HPDE6-E6E7 (cell line): ENCODE data around the gene TSPAN16.
"Not testable (repeated sequence)": the region's sequence is repeated elsewhere in the genome, so short reads cannot be mapped to it uniquely, and the experiment has no call there.

Source experiments
- DNase-seq: peaks from one replicate; pipeline ENCODE4 v3.0.0; 2011; ENCODE audit warnings: missing footprints; ENCODE audit errors: extremely low spot score

The TSPAN16 gene

DNA sequence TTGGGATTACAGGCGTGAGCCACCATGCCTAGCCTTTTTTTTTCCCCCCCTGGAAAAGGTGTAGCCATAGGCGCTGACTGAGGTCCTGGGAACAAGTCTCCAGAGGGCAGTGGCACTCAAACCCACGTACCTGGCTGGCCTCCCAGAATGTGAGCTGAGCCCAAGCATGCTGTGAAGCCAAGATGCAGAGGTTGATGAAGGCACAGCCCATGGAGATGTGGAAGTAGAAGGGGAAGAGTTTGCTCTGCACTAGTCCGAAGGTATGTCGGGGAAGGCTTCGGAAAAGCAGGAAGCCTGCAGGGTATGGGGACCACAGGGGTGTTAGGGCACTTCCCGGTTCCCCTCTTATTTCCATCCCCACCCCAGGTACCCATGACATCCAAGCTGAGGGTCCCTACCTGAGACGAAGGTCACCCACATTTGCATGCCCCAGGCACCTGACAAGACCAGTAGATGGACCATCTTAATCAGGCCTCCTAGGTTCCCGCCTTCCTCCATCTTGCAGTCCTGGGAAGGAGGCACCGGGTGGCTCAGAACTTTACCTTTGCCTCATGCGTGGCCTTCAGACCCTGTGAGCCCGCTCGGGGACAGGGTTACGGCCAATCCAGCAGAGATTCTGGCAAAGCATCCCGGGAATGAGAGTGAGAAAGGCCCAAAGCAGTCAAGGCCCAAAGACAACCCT is 49.3 kb downstream of the TSPAN16 start:
- DNase-seq: no peak

DNA sequence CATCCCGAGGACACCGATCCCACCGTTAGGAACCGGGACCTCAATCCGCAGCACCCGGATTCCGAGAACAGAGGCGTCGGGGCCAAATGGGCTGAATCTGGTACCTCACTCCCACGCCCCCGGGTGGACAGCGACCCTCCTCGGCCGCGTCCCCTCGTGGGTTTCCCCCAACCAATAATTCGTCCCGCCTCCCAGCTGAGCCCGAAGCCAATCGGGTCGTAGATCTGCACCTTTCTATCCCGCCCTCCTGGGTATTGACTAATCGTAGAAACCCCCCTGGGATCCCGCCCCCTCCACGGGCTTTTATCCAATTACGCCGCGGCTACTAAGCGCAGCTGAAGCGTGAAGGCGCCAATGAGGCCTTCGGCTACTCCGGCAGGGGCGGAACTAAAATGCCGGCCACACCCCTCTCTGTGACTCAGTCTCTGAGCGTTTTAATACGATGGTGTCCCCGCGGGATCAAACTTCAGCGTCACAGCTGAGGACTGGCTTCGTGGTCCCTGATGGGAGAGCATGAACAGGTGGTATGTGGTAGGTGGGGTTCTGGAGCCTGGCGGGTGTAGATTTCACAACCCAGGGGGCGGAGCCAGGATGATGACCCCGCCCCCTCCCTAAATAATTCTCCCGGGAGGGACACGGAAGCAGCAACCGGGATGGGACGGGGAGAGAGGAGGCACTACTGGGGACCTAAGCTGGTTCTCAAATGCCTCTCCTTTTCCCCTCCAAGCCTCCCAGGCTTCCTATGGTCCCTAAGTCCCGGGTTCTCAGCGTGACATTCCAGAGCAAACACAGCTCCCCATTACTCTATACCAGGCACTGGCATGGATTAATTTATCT is 50.4 kb downstream of the TSPAN16 start, which contains the start of the genes CCDC159 and TMEM205:
Gene CCDC159, plus strand, starts transcription at position 416 of the 837 bp plus-strand sequence. Its CDS starts 88 bp downstream, at position 504.
Gene TMEM205, minus strand, starts transcription at position 165 of the 837 bp plus-strand sequence. CDS start 649 bp downstream, outside the sequence.
- peak; percentile 97 for DNase-seq

DNA sequence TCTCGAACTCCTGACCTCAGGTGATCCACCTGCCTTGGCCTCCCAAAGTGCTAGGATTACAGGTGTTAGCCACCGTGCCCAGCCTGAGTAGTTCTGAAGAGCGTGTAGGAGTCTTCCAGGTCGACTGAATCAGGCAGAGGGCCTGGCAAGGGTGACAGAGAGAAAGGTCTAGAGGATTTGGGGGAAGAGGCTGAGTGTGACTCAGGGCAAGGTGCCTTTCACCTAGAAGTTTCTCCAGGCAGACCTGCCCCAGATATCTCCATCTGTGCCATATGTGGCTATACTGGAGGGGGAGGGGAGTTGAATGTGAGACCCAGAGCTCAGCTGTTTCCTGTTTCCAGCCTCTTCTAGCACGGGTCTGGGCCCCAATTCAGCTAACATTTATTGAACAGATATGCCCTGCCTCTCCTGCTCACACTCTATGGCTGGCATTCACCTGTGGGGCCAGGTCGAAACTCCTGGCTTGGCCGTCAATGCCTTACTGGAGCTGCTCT is 51.6 kb downstream of the TSPAN16 start:
- no peak for DNase-seq

DNA sequence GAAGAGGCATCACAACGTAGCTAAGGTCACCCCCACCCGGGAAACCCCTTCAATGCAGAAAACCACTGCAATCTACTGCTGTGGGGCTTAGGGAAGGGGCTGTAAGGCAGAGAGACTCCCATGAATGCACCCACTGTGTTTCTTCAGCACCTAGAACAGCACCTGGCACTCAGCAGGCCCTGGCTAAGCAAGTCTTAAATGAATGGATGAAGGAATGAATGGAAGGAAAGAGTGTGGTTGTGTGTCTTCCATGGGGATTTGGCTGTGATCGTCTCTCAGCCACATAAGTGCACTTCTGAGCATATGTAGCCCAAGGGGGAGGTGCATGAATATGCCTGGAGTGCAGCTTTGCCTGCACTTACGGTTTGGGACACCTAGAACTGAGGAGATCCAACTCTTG is 53.2 kb downstream of the TSPAN16 start:
- no peak for DNase-seq

DNA sequence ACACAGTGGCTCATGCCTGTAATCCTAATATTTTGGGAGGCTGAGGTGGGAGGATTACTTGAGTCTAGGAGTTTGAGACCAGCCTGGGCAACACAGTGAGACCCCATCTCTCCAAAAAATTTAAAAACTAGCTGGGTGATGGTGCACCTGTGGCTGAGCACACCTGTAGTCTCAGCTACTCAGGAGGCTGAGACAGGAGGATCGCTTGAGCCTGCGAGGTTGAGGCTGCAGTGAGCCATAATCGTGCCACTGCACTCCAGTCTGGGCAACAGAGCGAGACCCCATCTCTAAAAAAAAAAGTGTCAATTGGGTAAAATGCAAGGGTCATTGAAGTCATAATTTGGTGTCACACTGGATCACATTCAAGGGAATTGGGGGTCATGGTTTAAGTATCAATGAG is 58.1 kb downstream of the TSPAN16 start:
- DNase-seq: not testable (repeated sequence)

DNA sequence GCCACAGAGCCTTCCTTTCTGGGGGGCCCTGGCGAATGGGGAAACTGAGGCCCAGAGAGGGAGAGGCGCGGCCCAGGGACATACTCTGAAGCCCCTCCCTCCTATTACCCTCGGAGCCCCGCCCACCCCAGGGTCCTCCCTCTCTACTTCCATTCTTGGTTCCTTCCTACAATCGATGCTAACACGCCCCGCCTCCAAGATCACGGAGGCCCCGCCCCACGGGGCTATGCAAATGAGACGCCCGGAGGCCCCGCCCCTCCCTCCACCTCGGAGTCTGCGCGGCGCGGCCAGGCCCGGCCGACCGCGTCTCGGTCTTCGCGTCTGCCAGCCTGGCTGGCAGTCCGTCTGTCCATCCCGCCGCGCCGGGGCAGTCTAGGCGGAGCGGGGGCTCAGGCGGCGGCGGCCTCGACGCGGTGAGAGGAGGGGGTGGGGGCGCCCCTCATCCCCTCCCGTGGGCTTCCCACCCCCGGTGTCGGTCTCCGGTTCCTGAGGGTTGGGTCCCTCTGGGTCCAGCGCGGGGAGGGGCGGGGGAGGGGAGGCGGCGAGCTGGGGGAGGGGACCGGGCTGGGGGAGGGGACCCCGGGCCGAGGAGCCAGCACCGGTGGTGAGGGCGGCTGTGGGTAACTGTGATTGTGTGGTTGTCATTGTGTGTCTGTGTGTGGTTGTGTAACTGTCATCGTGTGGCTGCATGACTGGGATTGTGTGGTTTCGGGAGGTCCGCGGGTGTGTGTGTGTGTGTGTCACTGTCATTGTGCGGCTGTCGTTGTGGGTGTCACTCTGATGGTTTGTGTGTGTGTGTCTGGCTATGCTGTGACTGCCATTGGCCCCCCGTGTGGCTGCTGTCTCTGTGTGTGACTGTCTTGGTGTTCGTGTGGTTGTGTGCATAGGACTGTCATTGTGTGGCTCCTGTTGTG is 59.5 kb downstream of the TSPAN16 start, which contains the start of gene PLPPR2:
Gene PLPPR2, plus strand, starts transcription at position 273 of the 914 bp plus-strand sequence. CDS start 2,242 bp downstream, outside the sequence.
- DNase-seq: peak; percentile 79

DNA sequence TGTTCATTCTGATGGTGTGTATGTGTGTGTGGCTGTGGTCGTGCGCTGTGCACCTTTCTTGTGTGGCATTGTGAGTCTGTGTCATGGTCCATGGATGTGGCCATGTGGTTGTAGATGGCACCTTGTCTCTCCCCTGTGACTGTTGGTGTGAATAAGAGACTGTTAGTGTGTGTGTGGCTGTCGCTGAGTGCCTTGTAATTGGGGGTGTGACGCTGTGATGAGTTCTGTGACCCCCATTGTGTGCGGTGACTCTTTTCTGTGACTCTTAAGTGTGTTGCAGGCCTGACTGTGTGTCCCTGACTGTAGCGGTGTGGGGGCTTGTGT is 60.1 kb downstream of the TSPAN16 start:
- no peak for DNase-seq

DNA sequence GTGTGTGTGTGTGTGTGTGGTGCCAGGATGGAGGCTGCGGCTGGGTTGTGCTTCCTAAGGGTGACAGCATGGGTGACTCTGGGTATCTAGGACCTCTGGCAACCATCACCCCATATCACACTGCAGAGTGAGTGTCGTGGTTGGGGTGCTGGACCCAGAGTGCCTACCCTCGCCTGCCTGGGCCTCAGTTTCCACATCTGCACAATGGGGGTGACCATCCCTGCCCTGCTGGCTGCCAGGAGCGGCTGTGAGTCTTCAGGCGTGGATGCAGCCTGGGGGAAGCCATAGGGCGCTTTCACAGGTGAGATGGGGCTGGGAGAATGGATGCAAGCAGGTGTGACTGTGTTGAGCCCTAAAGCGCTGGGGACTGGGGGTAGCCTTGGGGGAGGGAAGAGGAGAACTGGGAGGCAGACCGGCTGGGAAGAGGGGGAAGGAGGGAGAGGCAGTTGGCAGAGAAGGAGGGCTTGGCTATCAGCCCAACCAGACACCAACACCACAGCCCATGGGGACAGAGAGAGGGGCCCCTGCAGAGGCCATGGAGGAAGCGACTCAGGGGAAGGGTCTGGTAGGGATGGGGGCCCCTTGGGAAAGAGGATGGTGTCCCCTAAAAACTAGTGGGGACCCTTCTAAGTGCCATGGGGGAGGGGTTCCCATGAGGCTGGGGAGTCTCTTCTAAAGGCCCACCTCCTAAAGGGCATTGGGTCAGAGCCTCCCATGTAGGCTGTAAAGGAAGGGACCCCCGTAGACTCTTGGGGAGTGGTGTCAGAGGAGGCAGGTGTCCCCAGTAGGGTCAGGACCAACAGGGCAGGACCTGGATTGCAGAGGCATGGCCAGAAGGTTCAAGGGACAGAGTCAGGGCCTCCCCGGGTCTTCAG is 61.0 kb downstream of the TSPAN16 start:
- DNase-seq: no peak

DNA sequence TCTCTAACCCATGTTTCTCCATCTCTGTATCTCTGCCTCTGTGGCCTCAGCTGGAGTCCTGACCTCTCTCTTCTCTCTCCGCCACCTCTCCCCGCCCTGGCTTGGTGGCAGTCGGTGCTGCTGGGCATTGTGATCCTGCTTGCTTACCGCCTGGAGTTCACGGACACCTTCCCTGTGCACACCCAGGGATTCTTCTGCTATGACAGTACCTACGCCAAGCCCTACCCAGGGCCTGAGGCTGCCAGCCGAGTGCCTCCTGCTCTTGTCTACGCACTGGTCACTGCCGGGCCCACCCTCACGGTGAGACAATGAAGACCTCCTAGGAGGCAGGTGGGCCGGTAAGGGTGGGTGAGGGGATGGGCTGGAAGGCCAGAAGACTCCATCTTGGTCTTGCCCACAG is 63.5 kb downstream of the TSPAN16 start:
- DNase-seq: peak; percentile 61

DNA sequence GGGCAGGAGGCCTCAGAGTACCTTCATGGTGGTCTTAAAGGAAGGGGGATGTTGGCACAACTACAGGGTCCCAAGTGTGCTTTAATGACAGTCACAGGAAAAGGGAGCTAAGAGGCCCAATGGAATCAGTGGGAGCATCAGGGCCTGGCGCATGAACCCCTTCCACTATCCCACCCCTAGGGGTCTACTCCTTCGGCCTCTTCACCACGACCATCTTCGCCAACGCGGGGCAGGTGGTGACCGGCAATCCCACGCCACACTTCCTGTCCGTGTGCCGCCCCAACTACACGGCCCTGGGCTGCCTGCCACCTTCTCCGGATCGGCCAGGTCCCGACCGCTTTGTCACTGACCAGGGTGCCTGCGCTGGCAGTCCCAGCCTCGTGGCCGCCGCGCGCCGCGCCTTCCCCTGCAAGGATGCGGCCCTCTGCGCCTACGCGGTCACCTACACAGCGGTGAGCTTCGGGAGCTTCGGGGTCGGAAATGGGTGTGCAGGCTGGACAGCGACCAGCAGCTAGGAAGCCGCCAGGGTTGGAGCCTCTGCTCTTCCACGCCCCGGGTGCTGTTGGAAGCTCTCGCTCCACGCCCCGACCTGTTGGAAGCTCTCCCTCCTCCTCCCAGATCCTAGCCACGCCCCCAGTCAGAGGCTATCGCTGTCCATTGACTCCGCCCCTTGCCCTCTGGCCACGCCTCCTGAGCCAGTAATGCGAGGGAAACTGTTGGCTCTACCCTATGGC is 65.2 kb downstream of the TSPAN16 start:
- DNase-seq: peak; percentile 38

DNA sequence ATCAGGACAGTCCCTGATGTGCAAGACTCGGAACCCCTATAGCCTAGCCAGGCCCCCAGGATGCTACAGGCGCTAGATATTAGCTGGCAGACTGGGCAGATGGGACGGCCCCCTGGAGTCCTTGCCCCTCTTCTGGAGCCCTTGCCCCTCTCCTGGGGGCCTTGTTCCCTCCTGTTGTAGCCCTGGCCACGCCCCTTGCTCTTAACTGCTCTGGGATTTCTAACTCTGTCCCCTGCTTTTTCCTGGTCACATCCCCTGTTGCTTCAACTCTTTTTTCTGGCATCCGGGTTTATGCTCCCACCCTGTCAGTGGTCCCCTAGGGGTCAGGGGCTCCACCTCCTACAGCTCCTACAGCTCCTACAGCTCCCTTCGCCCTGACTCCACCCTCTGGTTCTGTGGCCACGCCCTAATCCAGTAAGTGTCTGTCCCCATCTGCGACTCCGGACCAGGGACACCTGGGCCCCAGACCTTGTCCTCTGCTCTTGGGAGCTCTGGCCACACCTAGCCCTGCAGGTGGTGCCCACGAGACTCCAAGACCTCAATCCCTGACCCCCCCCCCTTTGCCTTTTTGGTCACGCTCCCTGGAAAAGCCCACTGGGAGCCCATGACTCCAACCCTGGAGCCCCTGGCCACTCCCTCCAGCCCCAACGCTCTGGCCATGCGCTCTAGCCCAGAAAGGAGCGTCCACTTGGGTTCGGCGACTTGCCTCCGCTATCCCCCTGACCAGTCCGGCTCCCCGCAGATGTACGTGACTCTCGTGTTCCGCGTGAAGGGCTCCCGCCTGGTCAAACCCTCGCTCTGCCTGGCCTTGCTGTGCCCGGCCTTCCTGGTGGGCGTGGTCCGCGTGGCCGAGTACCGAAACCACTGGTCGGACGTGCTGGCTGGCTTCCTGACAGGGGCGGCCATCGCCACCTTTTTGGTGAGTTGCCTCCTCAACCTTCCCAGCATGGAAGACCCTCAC is 66.1 kb downstream of the TSPAN16 start:
- no peak for DNase-seq

DNA sequence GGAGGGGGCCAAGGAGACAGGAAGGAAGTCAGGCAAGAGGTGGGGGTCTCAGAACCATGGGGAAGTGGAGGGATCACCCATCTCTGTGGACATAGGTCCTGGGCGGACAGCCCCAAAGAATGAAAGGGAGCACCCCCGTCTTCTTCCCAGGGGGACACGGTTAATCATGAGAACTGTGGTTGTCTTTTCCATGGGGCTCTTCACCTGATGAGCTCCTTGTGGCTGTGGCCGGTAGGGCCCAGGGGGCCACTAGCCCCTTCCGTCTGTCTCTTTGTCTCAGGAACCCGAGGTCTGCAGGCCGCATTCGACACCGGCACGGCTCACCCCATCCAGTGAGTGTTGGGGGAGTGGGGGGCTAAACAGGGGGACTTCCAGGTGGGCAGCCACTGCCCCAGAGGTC is 67.9 kb downstream of the TSPAN16 start:
- DNase-seq: no peak

DNA sequence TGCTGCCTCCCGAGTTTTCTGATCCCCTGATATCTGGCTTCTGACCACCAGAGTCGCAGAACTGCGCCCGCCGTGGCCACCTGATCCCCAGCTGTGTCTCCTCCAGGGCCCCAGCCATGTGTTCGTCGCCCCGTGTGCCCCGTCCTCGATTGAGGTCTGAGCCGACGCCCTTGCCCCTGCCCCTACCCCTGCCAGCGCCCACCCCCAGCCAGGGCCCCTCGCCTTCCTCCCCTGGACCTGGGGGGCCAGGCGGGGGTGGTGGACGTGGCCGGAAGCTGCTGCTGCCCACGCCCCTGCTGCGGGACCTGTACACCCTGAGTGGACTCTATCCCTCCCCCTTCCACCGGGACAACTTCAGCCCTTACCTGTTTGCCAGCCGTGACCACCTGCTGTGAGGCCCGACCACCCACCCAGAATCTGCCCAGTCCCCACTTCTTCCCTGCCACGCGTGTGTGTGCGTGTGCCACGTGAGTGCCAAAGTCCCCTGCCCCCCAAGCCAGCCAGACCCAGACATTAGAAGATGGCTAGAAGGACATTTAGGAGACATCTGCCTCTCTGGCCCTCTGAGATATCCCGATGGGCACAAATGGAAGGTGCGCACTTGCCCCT is 68.4 kb downstream of the TSPAN16 start:
- no peak for DNase-seq

DNA sequence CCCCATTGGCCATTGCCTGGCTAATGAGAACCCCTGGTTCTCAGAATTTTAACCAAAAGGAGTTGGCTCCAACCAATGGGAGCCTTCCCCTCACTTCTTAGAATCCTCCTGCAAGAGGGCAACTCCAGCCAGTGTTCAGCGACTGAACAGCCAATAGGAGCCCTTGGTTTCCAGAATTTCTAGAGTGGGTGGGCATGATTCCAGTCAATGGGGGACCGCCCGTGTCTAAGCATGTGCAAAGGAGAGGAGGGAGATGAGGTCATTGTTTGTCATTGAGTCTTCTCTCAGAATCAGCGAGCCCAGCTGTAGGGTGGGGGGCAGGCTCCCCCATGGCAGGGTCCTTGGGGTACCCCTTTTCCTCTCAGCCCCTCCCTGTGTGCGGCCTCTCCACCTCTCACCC is 69.0 kb downstream of the TSPAN16 start:
- no peak for DNase-seq
